Esophagus muscularis mucosa (tissue), 4 donors: ENCODE results near the gene OR10V1. TPM values are rescaled to one million over a fixed set of nuclear protein-coding genes. Genes with fewer than 3 reads are reported as not detected.

Experiments used
- DNase-seq: peaks from one replicate; pipeline ENCODE4 v3.0.0-alpha.2; 2017; ENCODE audit errors: extremely low spot score
- H3K27ac ChIP-seq, 4 donors: fragments of 200-600 bp; sonication (generic); replicated peaks in 1 of 4; 1 replicate in 3 of 4; 2 replicates in 1 of 4; pipeline ENCODE4 v1.5.1; 2016 to 2019; ENCODE audit warnings: mild to moderate bottlenecking in 1 of 4
- H3K27me3 ChIP-seq, 4 donors: fragments of 200-600 bp; sonication (generic); one replicate each; pipeline versions ENCODE4 v1.5.1 to v1.6.0; 2016 to 2019
- H3K36me3 ChIP-seq, 4 donors: fragments of 200-600 bp; sonication (generic); one replicate each; pipeline ENCODE4 v1.5.1; 2016 to 2019
- H3K4me1 ChIP-seq, 4 donors: fragments of 200-600 bp; sonication (generic); one replicate each; pipeline ENCODE4 v1.5.1; 2016 to 2019
- H3K4me3 ChIP-seq, 4 donors: fragments of 200-600 bp; sonication (generic); 1 replicate in 2 of 4; 2 replicates in 2 of 4; pipeline ENCODE4 v1.5.1; 2016 to 2019; ENCODE audit warnings: mild to moderate bottlenecking in 4 of 4, moderate library complexity in 1 of 4
- H3K9me3 ChIP-seq, 4 donors: fragments of 200-600 bp; sonication (generic); 1 replicate in 3 of 4; 2 replicates in 1 of 4; pipeline ENCODE4 v1.5.1; 2016 to 2019
- CTCF ChIP-seq, 3 experiments: fragments of 200-600 bp in 2 of 3; fragments of 450-650 bp in 1 of 3; sonication (generic) in 2 of 3; IDR thresholded peaks; one replicate each; pipeline ENCODE4 v1.5.1; 2017 to 2019; ENCODE audit warnings: antibody characterized with exemption in 3 of 3, mild to moderate bottlenecking in 2 of 3, moderate library complexity in 1 of 3
- EP300 ChIP-seq: sonication (generic); formaldehyde crosslinking; IDR thresholded peaks from one replicate; pipeline ENCODE4 v1.6.1; 2017; ENCODE audit warnings: antibody characterized with exemption
- POLR2A ChIP-seq: fragments of 450-650 bp; IDR thresholded peaks from one replicate; pipeline ENCODE4 v1.6.1; 2017; ENCODE audit warnings: antibody characterized with exemption, moderate library complexity, mild to moderate bottlenecking, low read depth
- POLR2AphosphoS5 ChIP-seq, 2 donors: sonication (generic); formaldehyde crosslinking; IDR thresholded peaks; one replicate each; pipeline ENCODE4 v1.6.1; 2017; ENCODE audit warnings: antibody characterized with exemption in 2 of 2
- WGBS: methylation state at CpG from one replicate; pipeline ENCODE4 v1.1.5; 2018; 5-methylcytosine and 5-hydroxymethylcytosine counted together
- intact Hi-C: fragments of 100-400 bp; cut with DNase I; formaldehyde crosslinking; loops from one replicate; pipeline ENCODE4 v1.15.1; 2023
- total RNA-seq, 4 donors: library from RNA; depleted of rRNA; stranded (reverse); fragments of >200 nt; gene quantifications; one replicate each; pipeline versions ENCODE4 v1.1.0 to v1.2.1, GENCODE V29; 2016

Gene OR10V1
- total RNA-seq, 4 donors from 2014 or later: not detected

GRCh38 chr11:59730896-59731565, 17.4 kb upstream of the OR10V1 start:
- no peak for TF ChIP-seq CTCF (IDR thresholded peaks at IDR 0.05)
- TF ChIP-seq POLR2AphosphoS5 (IDR thresholded peaks at IDR 0.05): no peak
- 66% methylated on average over 2 of the region's 2 CpGs for WGBS
- DNase-seq: no peak
- Histone ChIP-seq H3K9me3 (no peaks in the 10 kb centered on the region), H3K27ac (no peak overlapping the region), H3K4me3 (no peak overlapping the region), H3K4me1 (no peaks in the 10 kb centered on the region), H3K27me3 (no peaks in the 10 kb centered on the region), H3K36me3 (no peaks in the 10 kb centered on the region)
- intact Hi-C loops: no loop called here

DNA sequence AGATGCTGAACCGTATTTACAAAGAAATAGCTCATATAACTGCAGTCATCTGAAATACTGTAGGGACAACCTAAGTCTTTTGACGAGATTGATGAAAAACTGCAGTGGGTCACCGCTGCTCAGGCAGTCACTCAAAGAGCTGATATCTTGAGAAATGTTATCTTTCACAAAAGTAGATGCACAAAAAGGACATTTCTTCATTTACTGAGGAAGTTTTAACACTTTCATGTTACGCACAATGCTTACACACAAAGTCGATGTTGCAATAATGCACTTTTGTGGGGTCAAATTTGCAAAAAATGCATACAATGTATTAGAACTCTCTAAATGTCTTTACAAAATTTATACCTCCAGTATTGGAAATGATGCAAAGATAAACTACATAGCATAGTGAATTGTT, 16.2 kb upstream of the OR10V1 start:
- Histone ChIP-seq H3K27me3 (no peaks in the 10 kb centered on the region), H3K4me3 (no peak overlapping the region), H3K36me3 (no peaks in the 10 kb centered on the region), H3K27ac (no peak overlapping the region), H3K4me1 (no peaks in the 10 kb centered on the region), H3K9me3 (no peaks in the 10 kb centered on the region)
- TF ChIP-seq POLR2AphosphoS5 (IDR thresholded peaks at IDR 0.05) (no peak), CTCF (IDR thresholded peaks at IDR 0.05) (no peak), POLR2A (no peak), EP300 (no peak)
- no peak for DNase-seq
- intact Hi-C loops: no loop called here
- WGBS: 65% methylated on average over 5 of the region's 5 CpGs

DNA sequence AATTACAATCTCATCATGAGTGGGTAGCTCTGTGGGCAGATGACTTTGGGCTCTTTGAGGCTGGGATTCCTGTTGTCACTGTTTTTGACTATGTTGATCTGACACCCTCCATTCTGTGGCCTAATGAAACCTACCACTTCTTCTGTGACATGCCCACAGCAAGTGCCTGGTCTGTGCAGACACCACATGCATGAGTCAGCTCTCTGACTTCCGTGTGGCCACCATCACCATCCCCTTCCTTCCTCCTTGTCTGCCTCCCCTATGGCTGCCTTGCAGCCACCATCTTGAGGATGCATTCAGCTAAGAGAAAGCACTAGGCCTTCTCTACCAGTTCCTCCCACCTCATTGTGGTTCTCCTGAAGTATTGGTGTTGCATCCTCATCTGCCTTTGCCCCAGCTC, 15.3 kb upstream of the OR10V1 start:
- no peak overlapping the region for H3K4me3 ChIP-seq
- no peak for DNase-seq
- WGBS: 77% methylated on average over 1 of the region's 1 CpG
- no peaks in the 10 kb centered on the region for H3K27me3 ChIP-seq
- no peaks in the 10 kb centered on the region for H3K9me3 ChIP-seq
- intact Hi-C loops: no loop called here
- H3K4me1 ChIP-seq: no peaks in the 10 kb centered on the region
- TF ChIP-seq CTCF (IDR thresholded peaks at IDR 0.05) (no peak), POLR2AphosphoS5 (IDR thresholded peaks at IDR 0.05) (no peak), POLR2A (no peak), EP300 (no peak)
- no peak overlapping the region for H3K27ac ChIP-seq
- no peaks in the 10 kb centered on the region for H3K36me3 ChIP-seq

DNA sequence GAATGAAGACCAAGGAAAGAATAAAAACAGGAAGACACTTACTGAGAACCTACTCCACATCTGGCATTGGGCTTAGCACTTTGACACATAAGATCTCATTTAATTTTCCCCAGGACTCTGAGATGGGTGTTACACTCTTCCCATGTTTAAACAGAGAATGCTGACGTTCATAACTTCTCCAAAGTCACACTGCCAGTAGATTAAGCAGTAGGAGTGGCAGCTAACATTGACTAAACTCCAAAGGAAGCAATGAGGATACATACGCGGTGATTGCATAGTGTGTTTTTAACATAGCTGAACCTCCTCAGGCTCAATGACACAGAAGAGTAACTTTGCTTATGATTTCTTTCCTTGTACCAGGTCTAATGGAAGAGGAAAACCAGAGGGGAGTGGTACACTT, 14.5 kb upstream of the OR10V1 start:
- H3K27me3 ChIP-seq: no peaks in the 10 kb centered on the region
- no peaks in the 10 kb centered on the region for H3K9me3 ChIP-seq
- intact Hi-C loops: no loop called here
- no peak for DNase-seq
- TF ChIP-seq POLR2AphosphoS5 (IDR thresholded peaks at IDR 0.05): no peak
- TF ChIP-seq CTCF (IDR thresholded peaks at IDR 0.05): no peak
- no peak for TF ChIP-seq EP300
- no peak for TF ChIP-seq POLR2A
- no peaks in the 10 kb centered on the region for H3K4me1 ChIP-seq
- no peak overlapping the region for H3K27ac ChIP-seq
- no peak overlapping the region for H3K4me3 ChIP-seq
- WGBS: 67% methylated on average over 3 of the region's 3 CpGs
- no peaks in the 10 kb centered on the region for H3K36me3 ChIP-seq

DNA sequence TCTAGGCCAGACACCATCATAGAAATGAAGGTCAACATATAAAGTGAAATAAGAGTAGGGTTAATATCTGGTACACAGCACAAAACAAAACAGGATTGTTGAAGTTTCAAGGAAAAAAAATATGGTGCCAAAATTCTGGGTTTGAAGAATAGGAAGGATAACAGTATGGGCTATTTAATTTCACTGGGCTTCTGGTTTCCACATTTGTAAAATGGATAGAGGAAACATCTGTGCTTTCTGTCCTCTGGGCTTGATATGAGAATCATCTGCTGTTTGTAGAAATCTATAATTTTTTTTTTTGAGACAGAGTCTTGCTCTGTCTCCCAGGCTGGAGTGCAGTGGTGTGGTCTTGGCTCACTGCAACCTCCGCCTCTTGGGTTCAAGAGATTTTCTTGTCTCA, 13.8 kb upstream of the OR10V1 start:
- Histone ChIP-seq H3K36me3 (no peaks in the 10 kb centered on the region), H3K4me1 (no peaks in the 10 kb centered on the region), H3K27ac (no peak overlapping the region), H3K27me3 (no peaks in the 10 kb centered on the region), H3K4me3 (no peak overlapping the region), H3K9me3 (no peaks in the 10 kb centered on the region)
- no peak for DNase-seq
- TF ChIP-seq CTCF (IDR thresholded peaks at IDR 0.05): no peak
- TF ChIP-seq POLR2A: no peak
- TF ChIP-seq EP300: no peak
- no peak for TF ChIP-seq POLR2AphosphoS5 (IDR thresholded peaks at IDR 0.05)
- WGBS: 95% methylated on average over 1 of the region's 1 CpG
- intact Hi-C loops: no loop called here
